Heart left ventricle (tissue), 13 donors: ENCODE results near the gene CR2.

Experiments used
- POLR2A ChIP-seq, 2 donors: fragments of 450-650 bp; IDR thresholded peaks; one replicate each; pipeline ENCODE4 v1.6.1; 2017; ENCODE audit warnings: antibody characterized with exemption in 2 of 2, mild to moderate bottlenecking in 2 of 2, moderate library complexity in 2 of 2
- TF ChIP-seq, protein P1 (sequence below), 12 donors: fragments of 200-600 bp; sonication (generic) in 4 of 12; IDR thresholded peaks; one replicate each; pipeline versions ENCODE4 v1.5.0 to v1.8.0; 2018 to 2022; ENCODE audit warnings: antibody characterized with exemption in 12 of 12, mild to moderate bottlenecking in 5 of 12
- donor health status: ischemic (EF 13 %, LVEDD 7.1; RV severe dilation, severe dysfunction).
- donor health status: DM: no; HTN: yes; CAD: no.
- donor health status: DM: no; HTN: no; CAD: no.
- donor health status: ischemic (EF 25% LVEDD 6.9; RV normal size, moderate dysfunction).
- donor health status: ischemic (EF 25% LVEDD 5.7; RV mildly dilated, moderate dysfunction).
- donor health status: ischemic (EF 35%, LVEDD 5.7; RV mildly dilated, moderate dysfunction).
- donor health status: nonischemic (EF 11% LVEDD 7.7; RV severe dilation, severe dysfunction).
- donor health status: DM: yes; HTN: yes; CAD: no.
- donor health status: PGD.
- donor health status: ischemic (EF 29% LVEDD 5.4; RV normal size, mild dysfunction).
- donor health status: nonischemic (EF 23%, LVEDD 6.1; RV moderate dilation, normal function).

DNA sequence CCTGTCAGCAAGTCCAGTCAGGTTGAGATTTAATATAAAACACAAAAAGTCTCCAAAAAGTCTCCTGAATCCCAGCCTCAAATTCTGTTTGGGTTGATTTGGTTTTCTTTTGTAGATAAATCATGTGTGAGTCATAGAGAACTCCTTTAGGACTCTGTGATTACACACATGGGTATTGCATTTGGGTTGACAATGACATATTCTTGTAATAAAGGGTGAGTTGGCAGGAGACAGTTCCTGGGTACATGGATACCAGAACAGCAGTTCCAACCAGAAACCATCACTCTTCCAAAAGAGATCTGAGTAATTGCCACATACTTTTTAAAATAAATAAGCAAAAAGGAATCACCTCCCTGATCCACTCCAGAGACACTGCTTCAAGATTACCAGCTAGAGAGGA is 8.9 kb downstream of the CR2 start:
- TF ChIP-seq POLR2A (IDR thresholded peaks at IDR 0.05) = no peak
- TF ChIP-seq, protein P1, sequence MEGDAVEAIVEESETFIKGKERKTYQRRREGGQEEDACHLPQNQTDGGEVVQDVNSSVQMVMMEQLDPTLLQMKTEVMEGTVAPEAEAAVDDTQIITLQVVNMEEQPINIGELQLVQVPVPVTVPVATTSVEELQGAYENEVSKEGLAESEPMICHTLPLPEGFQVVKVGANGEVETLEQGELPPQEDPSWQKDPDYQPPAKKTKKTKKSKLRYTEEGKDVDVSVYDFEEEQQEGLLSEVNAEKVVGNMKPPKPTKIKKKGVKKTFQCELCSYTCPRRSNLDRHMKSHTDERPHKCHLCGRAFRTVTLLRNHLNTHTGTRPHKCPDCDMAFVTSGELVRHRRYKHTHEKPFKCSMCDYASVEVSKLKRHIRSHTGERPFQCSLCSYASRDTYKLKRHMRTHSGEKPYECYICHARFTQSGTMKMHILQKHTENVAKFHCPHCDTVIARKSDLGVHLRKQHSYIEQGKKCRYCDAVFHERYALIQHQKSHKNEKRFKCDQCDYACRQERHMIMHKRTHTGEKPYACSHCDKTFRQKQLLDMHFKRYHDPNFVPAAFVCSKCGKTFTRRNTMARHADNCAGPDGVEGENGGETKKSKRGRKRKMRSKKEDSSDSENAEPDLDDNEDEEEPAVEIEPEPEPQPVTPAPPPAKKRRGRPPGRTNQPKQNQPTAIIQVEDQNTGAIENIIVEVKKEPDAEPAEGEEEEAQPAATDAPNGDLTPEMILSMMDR (IDR thresholded peaks at IDR 0.05) = no peak
